GM12878 (cell line): Measurements from ENCODE around the gene TCF12. TPM values are rescaled to one million over a fixed set of nuclear protein-coding genes. Genes with fewer than 3 reads are reported as not detected.

ENCODE experiments used
- ATAC-seq: fragments of 200-7000 bp; cut with Tn5 transposase; 3 replicates; pipeline ENCODE4 v1.9.1; 2020; ENCODE audit warnings: mild to moderate bottlenecking, moderate library complexity
- BruUV-seq: library from RNA; stranded (reverse); fragments of 400-500 nt; replicated peaks from 2 replicates; lab custom pipeline; 2021; lab: Mats Ljungman, UMichigan
- CTCF ChIA-PET: fragments of 300-600 bp; sonication (Branson Sonifier 250); formaldehyde crosslinking; extraction: SDS; loops from one replicate; lab custom pipeline; 2021; ENCODE audit warnings: inconsistent platforms; lab: Yijun Ruan, JAX
- POLR2A ChIA-PET: fragments of 350-600 bp; formaldehyde crosslinking; extraction: SDS; loops from one replicate; lab custom pipeline; 2021; ENCODE audit warnings: inconsistent platforms; lab: Charles Lee
- RAD21 ChIA-PET: fragments of 300-600 bp; sonication (Branson Sonifier 250); formaldehyde crosslinking; loops from one replicate; lab custom pipeline; 2023; ENCODE audit warnings: antibody characterized with exemption; ENCODE audit not compliant: unreplicated experiment; lab: Charles Lee
- SMC1A ChIA-PET: fragments of 300-600 bp; sonication (Branson Sonifier 250); formaldehyde crosslinking; loops from one replicate; lab custom pipeline; 2023; ENCODE audit not compliant: unreplicated experiment, uncharacterized antibody; lab: Charles Lee
- DNase-seq: peaks from one replicate; pipeline ENCODE4 v3.0.0-alpha.2; 2011; ENCODE audit warnings: low read depth, low spot score
- FAIRE-seq: peaks from 3 replicates; lab custom pipeline; 2011; peaks lifted over from hg19 to GRCh38; lab: Jason Lieb, UNC
- H2AFZ ChIP-seq: 2 replicates; pipeline ENCODE4 v1.6.0; 2011; ENCODE audit warnings: low read depth, low read length, control low read depth; ENCODE audit not compliant: control insufficient read depth
- H3K27ac ChIP-seq: 2 replicates; pipeline ENCODE4 v1.5.1; 2011; ENCODE audit warnings: control low read depth; ENCODE audit not compliant: control insufficient read depth, insufficient read depth
- H3K27me3 ChIP-seq, 2 experiments: replicated peaks in 1 of 2; 2 replicates each; pipeline versions ENCODE4 v1.6.0 to v1.6.1; 2011; ENCODE audit warnings: low read length in 1 of 2; ENCODE audit not compliant: control insufficient read depth in 2 of 2, insufficient read depth in 2 of 2
- H3K36me3 ChIP-seq, 2 experiments: 2 replicates each; pipeline ENCODE4 v1.5.1; 2011; ENCODE audit warnings: low read length in 1 of 2; ENCODE audit not compliant: control insufficient read depth in 2 of 2, insufficient read depth in 2 of 2
- H3K4me1 ChIP-seq: 2 replicates; pipeline ENCODE4 v1.6.1; 2011; ENCODE audit warnings: mild to moderate bottlenecking, low read length, moderate library complexity, mixed read lengths; ENCODE audit not compliant: control insufficient read depth, insufficient read depth
- H3K4me2 ChIP-seq: 2 replicates; pipeline ENCODE4 v1.6.0; 2011; ENCODE audit warnings: control low read depth; ENCODE audit not compliant: control insufficient read depth, insufficient read depth
- H3K4me3 ChIP-seq: fragments of 200-600 bp; sonication (generic); 2 replicates; pipeline ENCODE4 v1.5.1; 2016
- H3K79me2 ChIP-seq: 2 replicates; pipeline ENCODE4 v1.6.0; 2011; ENCODE audit warnings: low read length; ENCODE audit not compliant: control insufficient read depth, insufficient read depth
- H3K9ac ChIP-seq: 2 replicates; pipeline ENCODE4 v1.8.0; 2011; ENCODE audit warnings: low read length, control low read depth, mixed read lengths; ENCODE audit not compliant: control insufficient read depth, insufficient read depth
- H3K9me3 ChIP-seq: replicated peaks from 3 replicates; pipeline ENCODE4 v1.5.1; 2011; ENCODE audit warnings: mild to moderate bottlenecking, low read length; ENCODE audit not compliant: control insufficient read depth, insufficient read depth
- H4K20me1 ChIP-seq: 2 replicates; pipeline ENCODE4 v1.6.0; 2011; ENCODE audit not compliant: control insufficient read depth, insufficient read depth
- BHLHE40 ChIP-seq, 2 experiments: fragments of 450-650 bp in 1 of 2; IDR thresholded peaks; 2 replicates each; pipeline ENCODE4 v1.6.1; 2011 to 2017; ENCODE audit warnings: low read depth in 2 of 2, borderline replicate concordance in 1 of 2, improper control_type of control experiment in 1 of 2, low read length in 1 of 2, mild to moderate bottlenecking in 1 of 2
- ELK1 ChIP-seq: IDR thresholded peaks from 2 replicates; pipeline ENCODE4 v1.6.1; 2012; ENCODE audit warnings: low read depth, low read length, improper control_type of control experiment
- MXI1 ChIP-seq: fragments of 150-350 bp; IDR thresholded peaks from 2 replicates; pipeline ENCODE4 v1.6.1; 2011; ENCODE audit warnings: low read depth, mild to moderate bottlenecking, inconsistent platforms, low read length, improper control_type of control experiment
- WGBS: methylation state at CpG from one replicate; pipeline ENCODE4 v1.1.6; 2016; ENCODE audit warnings: low lambda C conversion rate; ENCODE audit not compliant: insufficient replicate concordance, insufficient coverage; ENCODE audit errors: missing lambda C conversion rate; 5-methylcytosine and 5-hydroxymethylcytosine counted together
- in situ Hi-C: fragments of 300-500 bp; cut with MboI; formaldehyde crosslinking; loops from 9 replicates; pipeline ENCODE4 v1.14.3; 2018; ENCODE audit warnings: mixed read lengths
- intact Hi-C: fragments of 100-400 bp; cut with micrococcal nuclease; formaldehyde crosslinking; loops from one replicate; pipeline ENCODE4 v1.14.2; 2022; ENCODE audit not compliant: unreplicated experiment
- polyA plus RNA-seq, 11 experiments: library from polyadenylated mRNA; depleted of rRNA in 4 of 11; unstranded in 6 of 11; stranded (reverse) in 5 of 11; fragments of >200 nt; fragmentation: Nextera tagmentation in 4 of 11; fragmentation: Illumina TruSeq in 1 of 11; extraction: Ambion mirVana in 4 of 11; extraction: Trizol in 1 of 11; gene quantifications; 1 replicate in 1 of 11; 2 replicates in 10 of 11; pipeline versions ENCODE4 v1.2.1 to v1.2.3, GENCODE V29; 2011 to 2016; ENCODE audit warnings: inconsistent platforms in 2 of 11, missing spikeins in 2 of 11, low read depth in 1 of 11
- total RNA-seq, 4 experiments: library from RNA; depleted of rRNA in 3 of 4; stranded (reverse); fragments of >200 nt in 3 of 4; fragmentation: Illumina TruSeq in 1 of 4; extraction: Trizol in 1 of 4; gene quantifications; 2 replicates each; pipeline versions ENCODE4 v1.2.1 to v1.2.3, GENCODE V29; 2013 to 2021
- TF ChIP-seq, protein P1 (sequence below): IDR thresholded peaks from 2 replicates; pipeline ENCODE4 v1.6.1; 2011; ENCODE audit warnings: low read depth, mild to moderate bottlenecking, low read length, moderate library complexity, borderline replicate concordance; ENCODE audit errors: extremely low read depth
- TF ChIP-seq, protein P2 (sequence below): IDR thresholded peaks from 2 replicates; pipeline ENCODE4 v1.6.1; 2012; ENCODE audit warnings: low read depth, low read length, improper control_type of control experiment

TCF12 gene
- total and polyA plus RNA-seq, 10 of the 15 experiments (the other 5 are each of a cell fraction or from before 2014, with no cell fraction given): 8.2 to 70.9 (median 49.5) TPM

DNA sequence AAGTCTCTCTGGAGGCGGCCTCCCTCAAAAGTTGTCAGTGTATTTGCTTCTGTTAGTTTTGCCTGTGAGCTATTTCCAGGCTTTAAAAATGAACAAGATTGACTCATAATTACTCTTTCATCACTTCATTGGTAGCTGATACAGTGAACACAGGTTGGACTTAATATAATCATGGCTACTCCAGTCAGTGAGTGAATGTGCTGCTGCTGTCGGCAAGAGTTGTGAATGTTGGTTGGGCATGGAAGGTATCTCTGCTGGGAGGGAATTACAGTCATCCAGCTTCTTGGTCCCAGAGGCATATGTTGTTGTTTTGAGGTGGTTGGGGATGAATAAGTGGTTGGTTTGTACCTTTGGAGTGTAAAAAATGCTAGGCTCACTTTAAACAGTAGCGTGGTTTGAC, 11.5 kb downstream of the TCF12 start:
- Histone ChIP-seq H3K9ac (no peak overlapping the region), H3K36me3 (peaks cover 0 to 3% of the 10 kb centered on the region in 2 experiments; a peak in 2 of 4 replicates), H3K79me2 (peaks cover 34% of the 10 kb centered on the region), H3K9me3 (no peaks in the 10 kb centered on the region; the same call in 1 of the 3 replicates), H3K27ac (no peak overlapping the region), H3K4me1 (peaks cover 7% of the 10 kb centered on the region; the same call in 1 of the 2 replicates), H3K27me3 (no peaks in the 10 kb centered on the region), H2AFZ (no peak overlapping the region), H3K4me3 (no peak overlapping the region), H3K4me2 (no peak overlapping the region), H4K20me1 (no peaks in the 10 kb centered on the region)
- intact Hi-C loops: no loop called here
- SMC1A ChIA-PET: interaction anchor here (0.8 to 1.4 kb wide), 4 partner anchors 8 to 62 kb away, joined by 3 to 4 read pairs (median 3); no protein-coding TSS in a partner anchor
- POLR2A ChIA-PET: interaction anchor here (1.1 kb wide), 1 partner anchor 10 kb away, joined by 4 read pairs; no protein-coding TSS in a partner anchor
- DNase-seq (no peak), FAIRE-seq (no peak), ATAC-seq (no peak)
- in situ Hi-C loops: no loop called here
- TF ChIP-seq, protein P1, sequence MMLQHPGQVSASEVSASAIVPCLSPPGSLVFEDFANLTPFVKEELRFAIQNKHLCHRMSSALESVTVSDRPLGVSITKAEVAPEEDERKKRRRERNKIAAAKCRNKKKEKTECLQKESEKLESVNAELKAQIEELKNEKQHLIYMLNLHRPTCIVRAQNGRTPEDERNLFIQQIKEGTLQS: no peak
- TF ChIP-seq MXI1 (no peak), BHLHE40 (IDR thresholded peaks at IDR 0.05; ENCODE audit: borderline replicate concordance in 1 of 2, low read depth in 2 of 2, low read length in 1 of 2) (no peak), ELK1 (no peak)
- TF ChIP-seq, protein P2, sequence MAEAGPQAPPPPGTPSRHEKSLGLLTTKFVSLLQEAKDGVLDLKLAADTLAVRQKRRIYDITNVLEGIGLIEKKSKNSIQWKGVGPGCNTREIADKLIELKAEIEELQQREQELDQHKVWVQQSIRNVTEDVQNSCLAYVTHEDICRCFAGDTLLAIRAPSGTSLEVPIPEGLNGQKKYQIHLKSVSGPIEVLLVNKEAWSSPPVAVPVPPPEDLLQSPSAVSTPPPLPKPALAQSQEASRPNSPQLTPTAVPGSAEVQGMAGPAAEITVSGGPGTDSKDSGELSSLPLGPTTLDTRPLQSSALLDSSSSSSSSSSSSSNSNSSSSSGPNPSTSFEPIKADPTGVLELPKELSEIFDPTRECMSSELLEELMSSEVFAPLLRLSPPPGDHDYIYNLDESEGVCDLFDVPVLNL: no peak
- CTCF ChIA-PET: interaction anchor here (1.0 to 1.3 kb wide), 4 partner anchors 17 to 377 kb away, joined by 3 to 4 read pairs (median 4); no protein-coding TSS in a partner anchor
- RAD21 ChIA-PET: interaction anchor here (1.9 kb wide), 1 partner anchor 10 kb away, joined by 4 read pairs; no protein-coding TSS in a partner anchor
- 96% methylated on average over 3 of the region's 3 CpGs for WGBS
- BruUV-seq: no TSS peak
